K562 (cell line): ENCODE measurements around the gene SVBP. TPM values are rescaled to one million over a fixed set of nuclear protein-coding genes. Genes with fewer than 3 reads are reported as not detected.
A peak's percentile ranks its signal among the peaks of the same experiment; 100 is the strongest.

Experiments
- ARID3B ChIP-seq: fragments of 250-450 bp; sonication (Bioruptor Pico); IDR thresholded peaks from 2 replicates; pipeline ENCODE4 v1.4.0; 2020; ENCODE audit warnings: borderline replicate concordance
- CCAR2 ChIP-seq: fragments of 200-400 bp; formaldehyde crosslinking; IDR thresholded peaks from 2 replicates; pipeline ENCODE4 v1.6.1; 2017; ENCODE audit warnings: mild to moderate bottlenecking, low read depth, low read length
- DIDO1 ChIP-seq: fragments of 450-650 bp; IDR thresholded peaks from 2 replicates; pipeline ENCODE4 v1.6.1; 2016; ENCODE audit warnings: low read depth, missing biosample characterization, missing genetic modification characterization
- DPF2 ChIP-seq: fragments of 450-650 bp; IDR thresholded peaks from 2 replicates; pipeline ENCODE4 v1.6.1; 2016
- L3MBTL2 ChIP-seq: fragments of 450-650 bp; IDR thresholded peaks from 2 replicates; pipeline ENCODE4 v1.6.1; 2016; ENCODE audit warnings: mild to moderate bottlenecking, moderate library complexity
- MEIS2 ChIP-seq: fragments of 450-650 bp; IDR thresholded peaks from 2 replicates; pipeline ENCODE4 v1.6.1; 2014; ENCODE audit warnings: mild to moderate bottlenecking; ENCODE audit not compliant: partially characterized antibody
- NFATC3 ChIP-seq: fragments of 450-650 bp; IDR thresholded peaks from 2 replicates; pipeline ENCODE4 v1.6.1; 2017; ENCODE audit warnings: mild to moderate bottlenecking
- SMAD4 ChIP-seq: fragments of 250-450 bp; sonication (Bioruptor Pico); conservative IDR thresholded peaks from 2 replicates; pipeline ENCODE4 v1.8.0; 2021; ENCODE audit warnings: inconsistent platforms, mild to moderate bottlenecking, moderate library complexity
- SMARCC2 ChIP-seq: fragments of 450-650 bp; IDR thresholded peaks from 2 replicates; pipeline ENCODE4 v1.6.1; 2017; ENCODE audit warnings: antibody characterized with exemption, moderate library complexity, mild to moderate bottlenecking, low read depth
- TAL1 ChIP-seq: fragments of 450-650 bp; IDR thresholded peaks from 2 replicates; pipeline ENCODE4 v1.6.1; 2016; ENCODE audit warnings: mild to moderate bottlenecking
- TCF7 ChIP-seq: sonication (generic); IDR thresholded peaks from 2 replicates; pipeline ENCODE4 v1.6.1; 2016; ENCODE audit warnings: antibody characterized with exemption, borderline replicate concordance
- U2AF2 ChIP-seq: fragments of 200-400 bp; formaldehyde crosslinking; optimal IDR thresholded peaks from 2 replicates; pipeline ENCODE3; 2017; ENCODE audit warnings: low read depth, mild to moderate bottlenecking, low read length
- ZBTB1 ChIP-seq: sonication (generic); formaldehyde crosslinking; IDR thresholded peaks from 2 replicates; pipeline ENCODE4 v1.8.1; 2023; ENCODE audit warnings: missing genetic modification reagents, low read depth, mild to moderate bottlenecking, borderline replicate concordance
- ZBTB7A ChIP-seq: IDR thresholded peaks from 2 replicates; pipeline ENCODE4 v1.6.1; 2011; ENCODE audit warnings: low read depth, mild to moderate bottlenecking, low read length, moderate library complexity, borderline replicate concordance; ENCODE audit not compliant: control insufficient read depth
- ZC3H8 ChIP-seq: fragments of 450-650 bp; IDR thresholded peaks from 2 replicates; pipeline ENCODE4 v1.6.1; 2017
- ZNF76 ChIP-seq: fragments of 250-450 bp; sonication (Bioruptor Pico); IDR thresholded peaks from 2 replicates; pipeline ENCODE4 v1.4.0; 2020; ENCODE audit warnings: mild to moderate bottlenecking, moderate library complexity, borderline replicate concordance
- polyA plus RNA-seq, 8 experiments: library from polyadenylated mRNA; depleted of rRNA in 4 of 8; stranded (reverse) in 5 of 8; unstranded in 3 of 8; fragments of >200 nt; fragmentation: Nextera tagmentation in 2 of 8; fragmentation: Illumina TruSeq in 1 of 8; extraction: Ambion mirVana in 2 of 8; extraction: Trizol in 1 of 8; gene quantifications; 2 replicates each; pipeline versions ENCODE4 v1.2.1 to v1.2.3, GENCODE V29; 2011 to 2014; ENCODE audit warnings: inconsistent platforms in 1 of 8, missing spikeins in 1 of 8
- total RNA-seq, 7 experiments: library from RNA; depleted of rRNA in 6 of 7; stranded (reverse); fragments of >200 nt in 6 of 7; fragmentation: Illumina TruSeq in 2 of 7; extraction: Trizol in 2 of 7; gene quantifications; 2 replicates each; pipeline versions ENCODE4 v1.2.1 to v1.2.3, GENCODE V29; 2011 to 2021; ENCODE audit warnings: low replicate concordance in 1 of 7
- TF ChIP-seq, protein P1 (sequence below): IDR thresholded peaks from 3 replicates; pipeline ENCODE4 v1.6.1; 2011; ENCODE audit warnings: borderline replicate concordance, mild to moderate bottlenecking, moderate library complexity; ENCODE audit not compliant: insufficient read length; ENCODE audit errors: extremely low read depth

The SVBP gene
- total and polyA plus RNA-seq, 9 of the 15 experiments (the other 6 are each of a cell fraction or from before 2014, with no cell fraction given) = 31.7 to 49.7 (median 40.0) TPM

DNA sequence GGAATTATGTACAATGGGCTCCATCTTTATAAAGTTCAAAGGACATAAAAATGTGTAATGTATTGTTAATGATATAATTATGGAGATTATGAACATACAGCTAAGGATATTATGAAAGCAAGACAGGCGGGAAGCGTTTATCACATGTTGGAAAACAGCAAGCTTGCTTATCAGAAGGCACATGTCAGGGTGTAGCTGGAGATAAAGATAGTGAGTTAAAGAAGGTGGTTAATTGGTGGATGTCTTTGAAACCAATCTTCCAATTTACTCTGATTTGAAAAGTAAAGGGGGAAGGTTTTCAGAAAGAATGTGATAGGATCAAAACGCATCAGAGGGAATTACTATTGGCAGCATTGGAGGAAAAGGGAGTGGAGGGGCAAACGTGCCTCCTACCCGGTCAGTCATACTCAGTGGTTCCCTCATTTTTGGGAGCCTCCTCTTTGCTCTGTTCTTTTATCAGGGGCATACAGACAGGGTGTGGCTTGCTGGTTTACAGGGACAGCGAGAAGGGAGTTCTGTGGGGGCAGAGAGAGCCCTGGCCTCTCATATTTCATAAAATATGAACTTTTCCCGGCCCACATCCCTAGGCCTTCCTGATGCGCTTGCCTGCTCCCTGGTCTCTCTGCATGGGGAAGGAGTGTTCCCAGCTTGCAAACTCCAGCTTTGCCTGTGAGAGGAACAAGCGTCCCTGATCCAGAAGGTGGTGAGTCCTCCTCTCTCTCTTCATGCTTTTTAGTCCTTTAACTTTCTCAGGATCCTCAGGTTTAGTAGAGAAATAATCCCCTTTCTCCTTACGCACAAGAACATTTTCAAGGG lies 8.0 kb upstream of the SVBP start (continued):
- TF ChIP-seq DIDO1 (tag) (peak; percentile 31; the same call in 1 of the 2 replicates), NFATC3 (peak; percentile 87), TCF7 (peak; percentile 16; the same call in 1 of the 2 replicates), MEIS2 (peak; percentile 80), ZC3H8 (0 out of 2 replicates have a peak, but pooled peaks have one; percentile 47), ZBTB1 (CRISPR knock-in tag) (no peak), CCAR2 (no peak), DPF2 (peak; percentile 100), ZBTB7A (no peak), TAL1 (peak; percentile 98), SMAD4 (CRISPR knock-in tag) (peak; percentile 89), ARID3B (CRISPR knock-in tag) (0 out of 2 replicates have a peak, but pooled peaks have one; percentile 36), U2AF2 (no peak), ZNF76 (no peak; the same call in 1 of the 2 replicates), SMARCC2 (peak; percentile 99), L3MBTL2 (peak; percentile 95)
- TF ChIP-seq, protein P1, sequence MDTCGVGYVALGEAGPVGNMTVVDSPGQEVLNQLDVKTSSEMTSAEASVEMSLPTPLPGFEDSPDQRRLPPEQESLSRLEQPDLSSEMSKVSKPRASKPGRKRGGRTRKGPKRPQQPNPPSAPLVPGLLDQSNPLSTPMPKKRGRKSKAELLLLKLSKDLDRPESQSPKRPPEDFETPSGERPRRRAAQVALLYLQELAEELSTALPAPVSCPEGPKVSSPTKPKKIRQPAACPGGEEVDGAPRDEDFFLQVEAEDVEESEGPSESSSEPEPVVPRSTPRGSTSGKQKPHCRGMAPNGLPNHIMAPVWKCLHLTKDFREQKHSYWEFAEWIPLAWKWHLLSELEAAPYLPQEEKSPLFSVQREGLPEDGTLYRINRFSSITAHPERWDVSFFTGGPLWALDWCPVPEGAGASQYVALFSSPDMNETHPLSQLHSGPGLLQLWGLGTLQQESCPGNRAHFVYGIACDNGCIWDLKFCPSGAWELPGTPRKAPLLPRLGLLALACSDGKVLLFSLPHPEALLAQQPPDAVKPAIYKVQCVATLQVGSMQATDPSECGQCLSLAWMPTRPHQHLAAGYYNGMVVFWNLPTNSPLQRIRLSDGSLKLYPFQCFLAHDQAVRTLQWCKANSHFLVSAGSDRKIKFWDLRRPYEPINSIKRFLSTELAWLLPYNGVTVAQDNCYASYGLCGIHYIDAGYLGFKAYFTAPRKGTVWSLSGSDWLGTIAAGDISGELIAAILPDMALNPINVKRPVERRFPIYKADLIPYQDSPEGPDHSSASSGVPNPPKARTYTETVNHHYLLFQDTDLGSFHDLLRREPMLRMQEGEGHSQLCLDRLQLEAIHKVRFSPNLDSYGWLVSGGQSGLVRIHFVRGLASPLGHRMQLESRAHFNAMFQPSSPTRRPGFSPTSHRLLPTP = no peak
